Erythroblast (primary cell): ENCODE measurements around the gene ESRRA.

Experiments used
- GATA1 ChIP-seq: IDR thresholded peaks from 2 replicates; pipeline ENCODE4 v1.6.1; 2011; ENCODE audit warnings: low read depth, mild to moderate bottlenecking, control low read depth, low read length, moderate library complexity
- POLR2A ChIP-seq: IDR thresholded peaks from 2 replicates; pipeline ENCODE4 v1.6.1; 2011; ENCODE audit warnings: mild to moderate bottlenecking, low read length

GRCh38 chr11:64334764-64335735 lies 29.7 kb downstream of the ESRRA start:
- peak; percentile 46 for TF ChIP-seq POLR2A
- TF ChIP-seq GATA1 = peak; percentile 83
